HepG2 (cell line): ENCODE data around the gene ACTL6A. TPM values are rescaled to one million over a fixed set of nuclear protein-coding genes. Genes with fewer than 3 reads are reported as not detected.

Experiments
- ARID2 ChIP-seq: sonication (generic); formaldehyde crosslinking; IDR thresholded peaks from 2 replicates; pipeline ENCODE4 v1.8.1; 2022; ENCODE audit warnings: mild to moderate bottlenecking, missing genetic modification reagents, borderline replicate concordance
- CBX5 ChIP-seq: sonication (generic); formaldehyde crosslinking; IDR thresholded peaks from 2 replicates; pipeline ENCODE4 v1.4.0; 2020; ENCODE audit warnings: missing genetic modification reagents, borderline replicate concordance
- ELF3 ChIP-seq: IDR thresholded peaks from 2 replicates; pipeline ENCODE4 v1.6.1; 2016; ENCODE audit warnings: missing genetic modification reagents, missing compliant biosample characterization
- HDAC1 ChIP-seq: sonication (generic); formaldehyde crosslinking; IDR thresholded peaks from 2 replicates; pipeline ENCODE4 v1.5.1; 2020; ENCODE audit warnings: mild to moderate bottlenecking, missing genetic modification reagents
- HINFP ChIP-seq: sonication (generic); formaldehyde crosslinking; IDR thresholded peaks from 2 replicates; pipeline ENCODE4 v1.4.0; 2020; ENCODE audit warnings: low read depth, mild to moderate bottlenecking, missing genetic modification reagents
- HNF4A ChIP-seq: sonication (generic); formaldehyde crosslinking; IDR thresholded peaks from 2 replicates; pipeline ENCODE4 v1.4.0; 2020; ENCODE audit warnings: missing genetic modification reagents
- KLF16 ChIP-seq, 2 experiments: sonication (generic) in 1 of 2; formaldehyde crosslinking in 1 of 2; IDR thresholded peaks; 2 replicates each; pipeline versions ENCODE4 v1.6.1 to v1.8.0; 2016 to 2023; ENCODE audit warnings: missing genetic modification reagents in 2 of 2, missing compliant biosample characterization in 1 of 2
- MAFK ChIP-seq, 2 experiments: IDR thresholded peaks in 1 of 2; conservative IDR thresholded peaks in 1 of 2; 2 replicates each; pipeline ENCODE4 v1.6.1; 2011; ENCODE audit warnings: improper control_type of control experiment in 2 of 2, low read length in 2 of 2
- MED1 ChIP-seq: sonication (generic); formaldehyde crosslinking; IDR thresholded peaks from 2 replicates; pipeline ENCODE4 v1.4.0; 2020; ENCODE audit warnings: missing genetic modification reagents
- MLX ChIP-seq: IDR thresholded peaks from 2 replicates; pipeline ENCODE4 v1.6.1; 2016
- MYNN ChIP-seq: sonication (generic); formaldehyde crosslinking; IDR thresholded peaks from 2 replicates; pipeline ENCODE4 v1.4.0; 2020; ENCODE audit warnings: mild to moderate bottlenecking, low read depth, missing genetic modification reagents
- NR2F1 ChIP-seq, 2 experiments: fragments of 450-650 bp in 1 of 2; formaldehyde crosslinking in 1 of 2; IDR thresholded peaks; 2 replicates each; pipeline versions ENCODE4 v1.5.0 to v1.6.1; 2016 to 2020; ENCODE audit warnings: mild to moderate bottlenecking in 1 of 2, missing compliant biosample characterization in 1 of 2, missing genetic modification reagents in 1 of 2, moderate library complexity in 1 of 2
- RFX1 ChIP-seq: fragments of 450-650 bp; IDR thresholded peaks from 2 replicates; pipeline ENCODE4 v1.6.1; 2017
- SMAD3 ChIP-seq: sonication (generic); formaldehyde crosslinking; IDR thresholded peaks from 2 replicates; pipeline ENCODE4 v1.4.0; 2020; ENCODE audit warnings: missing genetic modification reagents
- SMARCC2 ChIP-seq: fragments of 450-650 bp; IDR thresholded peaks from 2 replicates; pipeline ENCODE4 v1.6.1; 2017; ENCODE audit warnings: antibody characterized with exemption, mild to moderate bottlenecking
- SP2 ChIP-seq: sonication (generic); formaldehyde crosslinking; IDR thresholded peaks from 2 replicates; pipeline ENCODE4 v1.5.1; 2020; ENCODE audit warnings: mild to moderate bottlenecking, missing genetic modification reagents
- ZEB1 ChIP-seq: IDR thresholded peaks from 2 replicates; pipeline ENCODE4 v1.6.1; 2012; ENCODE audit warnings: mild to moderate bottlenecking, low read depth, inconsistent platforms; ENCODE audit not compliant: insufficient replicate concordance
- ZFP41 ChIP-seq: sonication (generic); formaldehyde crosslinking; IDR thresholded peaks from 2 replicates; pipeline ENCODE4 v1.4.0; 2020; ENCODE audit warnings: mild to moderate bottlenecking, missing genetic modification reagents, borderline replicate concordance
- ZFP91 ChIP-seq: sonication (generic); formaldehyde crosslinking; IDR thresholded peaks from 2 replicates; pipeline ENCODE4 v1.9.0; 2022; ENCODE audit warnings: missing genetic modification reagents, mild to moderate bottlenecking, borderline replicate concordance
- ZNF317 ChIP-seq: sonication (generic); formaldehyde crosslinking; IDR thresholded peaks from 2 replicates; pipeline ENCODE4 v1.5.0; 2020; ENCODE audit warnings: mild to moderate bottlenecking, missing genetic modification reagents
- ZNF572 ChIP-seq: sonication (generic); formaldehyde crosslinking; IDR thresholded peaks from 2 replicates; pipeline ENCODE4 v1.5.1; 2020; ENCODE audit warnings: mild to moderate bottlenecking, missing genetic modification reagents
- polyA plus RNA-seq, 8 experiments: library from polyadenylated mRNA; depleted of rRNA in 3 of 8; stranded (reverse) in 7 of 8; unstranded in 1 of 8; fragments of >200 nt; fragmentation: Illumina TruSeq in 4 of 8; extraction: Trizol in 4 of 8; gene quantifications; 2 replicates each; pipeline versions ENCODE4 v1.2.1 to v1.2.3, GENCODE V29; 2011 to 2016; ENCODE audit warnings: low read depth in 4 of 8, missing spikeins in 1 of 8, mixed read lengths in 1 of 8; ENCODE audit not compliant: insufficient read depth in 1 of 8
- total RNA-seq, 5 experiments: library from RNA; depleted of rRNA; stranded (reverse); fragments of >200 nt; fragmentation: Illumina TruSeq; extraction: Trizol; gene quantifications; 2 replicates each; pipeline ENCODE4 v1.2.3, GENCODE V29; 2016; ENCODE audit warnings: low read depth in 1 of 5
- TF ChIP-seq, protein P1 (sequence below): sonication (generic); formaldehyde crosslinking; IDR thresholded peaks from 2 replicates; pipeline ENCODE4 v1.5.1; 2020; ENCODE audit warnings: missing genetic modification reagents, mild to moderate bottlenecking, borderline replicate concordance
- TF ChIP-seq, protein P2 (sequence below): sonication (generic); formaldehyde crosslinking; IDR thresholded peaks from 2 replicates; pipeline ENCODE4 v1.4.0; 2020; ENCODE audit warnings: missing genetic modification reagents
- TF ChIP-seq, protein P3 (sequence below): sonication (generic); formaldehyde crosslinking; IDR thresholded peaks from 2 replicates; pipeline ENCODE4 v1.4.0; 2020; ENCODE audit warnings: missing genetic modification reagents, borderline replicate concordance

ACTL6A gene
- total and polyA plus RNA-seq, 2 of the 13 experiments (the other 11 are each of a cell fraction or from before 2014, with no cell fraction given) = 58.1 to 84.1 TPM

GRCh38 chr3:179546814-179547241, 15.9 kb upstream of the ACTL6A start (continued):
- TF ChIP-seq ELF3 (no peak), MED1 (0 out of 2 replicates have a peak, but pooled peaks have one; percentile 12), SMARCC2 (no peak), RFX1 (no peak), SP2 (CRISPR knock-in tag) (no peak), MLX (CRISPR knock-in tag) (no peak), HINFP (CRISPR knock-in tag) (peak; percentile 84; the same call in 1 of the 2 replicates), ZNF572 (CRISPR knock-in tag) (no peak), HDAC1 (CRISPR knock-in tag) (no peak), ZEB1 (peak; percentile 42), NR2F1 (CRISPR knock-in tag; IDR thresholded peaks at IDR 0.05) (no peak), ZNF317 (peak; percentile 26; the same call in 1 of the 2 replicates), ZFP41 (CRISPR knock-in tag) (no peak), CBX5 (CRISPR knock-in tag) (no peak), SMAD3 (no peak), MYNN (CRISPR knock-in tag) (no peak), KLF16 (CRISPR knock-in tag; IDR thresholded peaks at IDR 0.05) (no peak), ARID2 (CRISPR knock-in tag) (no peak), ZFP91 (CRISPR knock-in tag) (no peak), HNF4A (no peak), MAFK (conservative IDR thresholded peaks at IDR 0.05 in 1 of 2, IDR thresholded peaks at IDR 0.05 in 1 of 2; ENCODE audit: low read length in 2 of 2) (peak in 1 of 2 experiments; percentile 46; a peak in 1 of 4 replicates)
- TF ChIP-seq, protein P1, sequence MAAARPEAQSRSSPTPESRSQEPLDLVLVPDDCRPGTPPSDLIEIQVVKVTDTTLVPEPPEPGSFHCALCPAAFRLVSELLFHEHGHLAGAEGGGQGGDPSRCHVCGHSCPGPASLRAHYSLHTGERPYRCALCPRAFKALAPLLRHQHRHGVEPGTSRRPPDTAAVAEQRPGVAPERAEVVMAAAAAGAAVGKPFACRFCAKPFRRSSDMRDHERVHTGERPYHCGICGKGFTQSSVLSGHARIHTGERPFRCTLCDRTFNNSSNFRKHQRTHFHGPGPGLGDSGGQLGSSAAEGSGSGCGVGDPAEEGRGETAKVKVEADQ (CRISPR knock-in tag) = no peak
- TF ChIP-seq, protein P2, sequence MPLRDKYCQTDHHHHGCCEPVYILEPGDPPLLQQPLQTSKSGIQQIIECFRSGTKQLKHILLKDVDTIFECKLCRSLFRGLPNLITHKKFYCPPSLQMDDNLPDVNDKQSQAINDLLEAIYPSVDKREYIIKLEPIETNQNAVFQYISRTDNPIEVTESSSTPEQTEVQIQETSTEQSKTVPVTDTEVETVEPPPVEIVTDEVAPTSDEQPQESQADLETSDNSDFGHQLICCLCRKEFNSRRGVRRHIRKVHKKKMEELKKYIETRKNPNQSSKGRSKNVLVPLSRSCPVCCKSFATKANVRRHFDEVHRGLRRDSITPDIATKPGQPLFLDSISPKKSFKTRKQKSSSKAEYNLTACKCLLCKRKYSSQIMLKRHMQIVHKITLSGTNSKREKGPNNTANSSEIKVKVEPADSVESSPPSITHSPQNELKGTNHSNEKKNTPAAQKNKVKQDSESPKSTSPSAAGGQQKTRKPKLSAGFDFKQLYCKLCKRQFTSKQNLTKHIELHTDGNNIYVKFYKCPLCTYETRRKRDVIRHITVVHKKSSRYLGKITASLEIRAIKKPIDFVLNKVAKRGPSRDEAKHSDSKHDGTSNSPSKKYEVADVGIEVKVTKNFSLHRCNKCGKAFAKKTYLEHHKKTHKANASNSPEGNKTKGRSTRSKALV = no peak
- TF ChIP-seq, protein P3, sequence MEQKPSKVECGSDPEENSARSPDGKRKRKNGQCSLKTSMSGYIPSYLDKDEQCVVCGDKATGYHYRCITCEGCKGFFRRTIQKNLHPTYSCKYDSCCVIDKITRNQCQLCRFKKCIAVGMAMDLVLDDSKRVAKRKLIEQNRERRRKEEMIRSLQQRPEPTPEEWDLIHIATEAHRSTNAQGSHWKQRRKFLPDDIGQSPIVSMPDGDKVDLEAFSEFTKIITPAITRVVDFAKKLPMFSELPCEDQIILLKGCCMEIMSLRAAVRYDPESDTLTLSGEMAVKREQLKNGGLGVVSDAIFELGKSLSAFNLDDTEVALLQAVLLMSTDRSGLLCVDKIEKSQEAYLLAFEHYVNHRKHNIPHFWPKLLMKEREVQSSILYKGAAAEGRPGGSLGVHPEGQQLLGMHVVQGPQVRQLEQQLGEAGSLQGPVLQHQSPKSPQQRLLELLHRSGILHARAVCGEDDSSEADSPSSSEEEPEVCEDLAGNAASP = peak; percentile 56; the same call in 1 of the 2 replicates
